Fibroblast of pulmonary artery (primary cell): ENCODE data around the gene IL22RA2.

Experiments
- DNase-seq: peaks from one replicate; pipeline ENCODE4 v3.0.0-alpha.2; 2010; ENCODE audit warnings: low read depth
- H3K4me3 ChIP-seq: replicated peaks from 2 replicates; pipeline ENCODE4 v1.5.1; 2011; ENCODE audit warnings: low read depth, mild to moderate bottlenecking, control low read depth, low read length, moderate library complexity
- TF ChIP-seq, protein P1 (sequence below): IDR thresholded peaks from 2 replicates; pipeline ENCODE4 v1.5.1; 2011; ENCODE audit warnings: mild to moderate bottlenecking, control low read depth, low read length, inconsistent platforms; ENCODE audit errors: missing control alignments

Gene IL22RA2

GRCh38 chr6:137188855-137189254 lies 15.4 kb upstream of the IL22RA2 start:
- no peak for DNase-seq
- TF ChIP-seq, protein P1, sequence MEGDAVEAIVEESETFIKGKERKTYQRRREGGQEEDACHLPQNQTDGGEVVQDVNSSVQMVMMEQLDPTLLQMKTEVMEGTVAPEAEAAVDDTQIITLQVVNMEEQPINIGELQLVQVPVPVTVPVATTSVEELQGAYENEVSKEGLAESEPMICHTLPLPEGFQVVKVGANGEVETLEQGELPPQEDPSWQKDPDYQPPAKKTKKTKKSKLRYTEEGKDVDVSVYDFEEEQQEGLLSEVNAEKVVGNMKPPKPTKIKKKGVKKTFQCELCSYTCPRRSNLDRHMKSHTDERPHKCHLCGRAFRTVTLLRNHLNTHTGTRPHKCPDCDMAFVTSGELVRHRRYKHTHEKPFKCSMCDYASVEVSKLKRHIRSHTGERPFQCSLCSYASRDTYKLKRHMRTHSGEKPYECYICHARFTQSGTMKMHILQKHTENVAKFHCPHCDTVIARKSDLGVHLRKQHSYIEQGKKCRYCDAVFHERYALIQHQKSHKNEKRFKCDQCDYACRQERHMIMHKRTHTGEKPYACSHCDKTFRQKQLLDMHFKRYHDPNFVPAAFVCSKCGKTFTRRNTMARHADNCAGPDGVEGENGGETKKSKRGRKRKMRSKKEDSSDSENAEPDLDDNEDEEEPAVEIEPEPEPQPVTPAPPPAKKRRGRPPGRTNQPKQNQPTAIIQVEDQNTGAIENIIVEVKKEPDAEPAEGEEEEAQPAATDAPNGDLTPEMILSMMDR: no peak
- no peak overlapping the region for H3K4me3 ChIP-seq

DNA sequence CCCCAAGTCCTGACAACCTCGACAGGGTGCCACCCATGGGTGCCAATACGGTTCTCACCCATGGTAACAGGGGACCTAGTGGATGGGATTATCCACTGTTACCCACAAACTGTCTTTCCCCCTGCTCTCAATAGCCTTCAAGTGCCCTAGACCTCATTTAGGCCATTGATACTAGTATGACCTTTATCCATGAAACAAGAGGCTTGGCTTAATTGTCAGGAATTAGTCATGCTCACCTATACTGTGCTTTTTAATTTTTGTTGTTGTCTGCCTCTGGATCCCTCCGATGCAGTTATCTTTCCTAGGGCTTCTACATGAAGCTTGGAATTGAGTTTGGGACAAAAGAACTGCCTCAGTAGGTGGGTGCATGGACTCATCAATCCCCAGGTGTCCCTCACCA lies 11.8 kb upstream of the IL22RA2 start:
- DNase-seq: no peak
- TF ChIP-seq, protein P1: no peak
- no peak overlapping the region for H3K4me3 ChIP-seq

DNA sequence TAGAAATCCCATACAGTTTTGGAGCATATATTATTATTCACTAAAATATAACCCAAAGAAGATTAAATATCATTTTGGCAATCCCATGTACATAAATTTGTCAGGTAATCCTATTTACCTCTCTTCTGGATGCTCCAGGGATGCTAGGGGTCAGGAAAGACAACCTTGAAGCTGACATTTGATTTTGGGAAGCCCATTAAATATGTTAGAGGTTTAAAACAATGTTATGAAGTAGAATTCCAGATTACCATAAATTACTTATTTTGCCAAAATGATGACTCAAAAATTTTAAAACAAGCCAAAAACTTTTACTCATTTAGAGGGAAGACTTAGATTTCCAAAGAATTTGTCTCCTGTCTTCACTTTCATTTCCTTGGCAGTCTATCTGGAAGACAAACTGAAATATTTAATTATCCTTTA lies 9.2 kb upstream of the IL22RA2 start:
- DNase-seq: no peak
- TF ChIP-seq, protein P1: no peak

GRCh38 chr6:137181891-137182653 lies 8.6 kb upstream of the IL22RA2 start:
- TF ChIP-seq, protein P1: no peak
- no peak for DNase-seq
- H3K4me3 ChIP-seq: no peak overlapping the region

More for the DNA sequence above, 9.2 kb upstream of the IL22RA2 start:
- H3K4me3 ChIP-seq: no peak overlapping the region

- no peak overlapping the region for H3K4me3 ChIP-seq
- no peak for DNase-seq
- TF ChIP-seq, protein P1: no peak
Observed at GRCh38 chr6:137177611-137178010, 4.2 kb upstream of the IL22RA2 start.

- DNase-seq: no peak
- TF ChIP-seq, protein P1: no peak
- H3K4me3 ChIP-seq: no peak overlapping the region
Observed at GRCh38 chr6:137176729-137177128, 3.3 kb upstream of the IL22RA2 start.

DNA sequence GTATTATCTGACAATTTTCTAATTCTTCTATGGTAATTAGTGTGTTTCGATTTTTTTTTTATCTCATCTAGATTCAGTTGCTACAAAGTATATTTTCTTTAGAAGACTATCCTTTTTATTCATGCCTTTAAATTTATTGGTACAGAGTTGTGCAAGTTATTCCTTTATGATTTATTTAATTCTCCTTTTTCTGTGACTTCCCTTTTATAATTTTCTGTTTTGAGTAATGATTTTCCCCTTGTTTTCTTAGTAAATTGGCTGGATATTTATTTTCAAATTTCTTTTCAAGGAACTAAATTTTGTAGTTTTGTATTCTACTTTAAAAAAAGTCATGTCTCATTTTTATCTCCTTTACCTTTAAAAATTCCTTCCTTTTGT lies 2.4 kb upstream of the IL22RA2 start:
- TF ChIP-seq, protein P1: no peak
- no peak overlapping the region for H3K4me3 ChIP-seq
- DNase-seq: no peak
